DND-41 (cell line): ENCODE measurements around the gene NCAPG.
"Not testable (repeated sequence)": the region's sequence is repeated elsewhere in the genome, so short reads cannot be mapped to it uniquely, and the experiment has no call there.

Experiments used
- ATAC-seq: fragments of 200-7000 bp; cut with Tn5 transposase; 3 replicates; pipeline ENCODE4 v1.9.1; 2021; ENCODE audit warnings: low read depth; ENCODE audit not compliant: insufficient read depth
- DNase-seq: peaks from one replicate; pipeline ENCODE4 v3.0.0-alpha.2; 2020
- H2AFZ ChIP-seq: 2 replicates; pipeline ENCODE4 v1.6.0; 2012; ENCODE audit warnings: low read depth, low read length
- H3K27ac ChIP-seq: 2 replicates; pipeline ENCODE4 v1.5.1; 2012; ENCODE audit warnings: low read length, inconsistent platforms
- H3K27me3 ChIP-seq: fragments of 200-600 bp; sonication (generic); 2 replicates; pipeline ENCODE4 v1.6.0; 2012; ENCODE audit warnings: low read length, mild to moderate bottlenecking, inconsistent platforms; ENCODE audit not compliant: insufficient read depth, poor library complexity
- H3K36me3 ChIP-seq: 2 replicates; pipeline ENCODE4 v1.5.1; 2012; ENCODE audit warnings: low read length, inconsistent platforms; ENCODE audit not compliant: insufficient read depth
- H3K4me1 ChIP-seq: 2 replicates; pipeline ENCODE4 v1.5.1; 2012; ENCODE audit warnings: mild to moderate bottlenecking, low read length; ENCODE audit not compliant: insufficient read depth
- H3K4me2 ChIP-seq: 2 replicates; pipeline ENCODE4 v1.6.0; 2012; ENCODE audit warnings: mild to moderate bottlenecking, moderate library complexity, low read length, inconsistent platforms; ENCODE audit not compliant: insufficient read depth
- H3K4me3 ChIP-seq, 2 experiments: fragments of 200-600 bp in 1 of 2; shearing (Covaris generic) in 1 of 2; 2 replicates each; pipeline ENCODE4 v1.5.1; 2012 to 2016; ENCODE audit warnings: inconsistent platforms in 2 of 2, low read length in 2 of 2, mild to moderate bottlenecking in 2 of 2, low read depth in 1 of 2, moderate library complexity in 1 of 2
- H3K79me2 ChIP-seq: 2 replicates; pipeline ENCODE4 v1.6.0; 2012; ENCODE audit warnings: low read length, inconsistent platforms; ENCODE audit not compliant: insufficient read depth
- H3K9ac ChIP-seq: 2 replicates; pipeline ENCODE4 v1.6.0; 2012; ENCODE audit warnings: low read depth, mild to moderate bottlenecking, inconsistent platforms, low read length, moderate library complexity
- H3K9me3 ChIP-seq: 2 replicates; pipeline ENCODE4 v1.5.1; 2012; ENCODE audit warnings: low read length, moderate library complexity, mild to moderate bottlenecking, inconsistent platforms; ENCODE audit not compliant: insufficient read depth, severe bottlenecking
- H4K20me1 ChIP-seq: 2 replicates; pipeline ENCODE4 v1.6.0; 2012; ENCODE audit warnings: low read length; ENCODE audit not compliant: insufficient read depth
- CTCF ChIP-seq: IDR thresholded peaks from 2 replicates; pipeline ENCODE4 v1.5.1; 2012; ENCODE audit warnings: borderline replicate concordance, low read length, moderate library complexity, mild to moderate bottlenecking; ENCODE audit not compliant: poor library complexity, severe bottlenecking; ENCODE audit errors: extremely low read depth
- EZH2 ChIP-seq: IDR thresholded peaks from 3 replicates; pipeline ENCODE4 v1.6.1; 2012; ENCODE audit warnings: borderline replicate concordance, low read depth, mild to moderate bottlenecking, moderate library complexity, low read length, inconsistent platforms; ENCODE audit not compliant: severe bottlenecking

The NCAPG gene

GRCh38 chr4:17854036-17854435 lies 43.3 kb downstream of the NCAPG start:
- Histone ChIP-seq H3K36me3 (no peaks in the 10 kb centered on the region), H3K79me2 (no peaks in the 10 kb centered on the region), H4K20me1 (no peaks in the 10 kb centered on the region), H3K4me1 (no peaks in the 10 kb centered on the region), H3K9me3 (no peaks in the 10 kb centered on the region), H3K27me3 (no peaks in the 10 kb centered on the region), H3K27ac (no peak overlapping the region), H3K4me3 (no peak overlapping the region), H2AFZ (no peak overlapping the region), H3K9ac (no peak overlapping the region), H3K4me2 (no peak overlapping the region)
- TF ChIP-seq CTCF (no peak), EZH2 (no peak)
- DNase-seq (no peak), ATAC-seq (no peak)

DNA sequence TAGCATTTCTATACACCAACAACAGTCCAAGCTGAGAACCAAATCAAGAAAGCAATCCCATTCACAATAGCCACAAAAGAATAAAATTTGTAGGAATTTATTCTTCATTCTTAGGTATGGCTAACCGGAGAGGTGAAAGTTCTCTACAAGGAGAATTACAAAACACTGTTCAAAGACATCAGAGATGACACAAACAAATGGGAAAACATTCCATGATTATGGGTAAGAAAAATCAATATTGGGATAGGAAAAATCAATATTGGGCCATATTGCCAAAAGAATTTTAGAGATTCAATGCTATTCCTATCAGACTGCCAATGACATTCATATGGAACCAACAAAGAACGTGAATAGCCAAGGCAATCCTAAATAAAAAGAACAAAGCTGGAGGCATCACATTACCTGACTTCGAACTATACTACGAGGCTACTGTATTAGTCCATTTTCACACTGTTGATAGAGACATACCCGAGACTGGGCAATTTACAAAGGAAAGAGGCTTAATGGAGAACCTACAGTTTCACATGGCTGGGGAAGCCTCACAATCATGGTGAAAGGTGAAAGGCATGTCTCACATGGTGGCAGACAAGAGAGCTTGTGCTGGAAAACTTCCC lies 49.1 kb downstream of the NCAPG start:
- no peak overlapping the region for H3K4me2 ChIP-seq
- H3K9me3 ChIP-seq: peaks cover 2% of the 10 kb centered on the region
- H3K27ac ChIP-seq: no peak overlapping the region
- DNase-seq (no peak), ATAC-seq (no peak)
- H3K27me3 ChIP-seq: no peaks in the 10 kb centered on the region
- no peaks in the 10 kb centered on the region for H3K79me2 ChIP-seq
- TF ChIP-seq EZH2 (no peak), CTCF (no peak)
- H2AFZ ChIP-seq: no peak overlapping the region
- H4K20me1 ChIP-seq: no peaks in the 10 kb centered on the region
- H3K9ac ChIP-seq: no peak overlapping the region
- peaks cover 7% of the 10 kb centered on the region; the same call in 1 of the 2 replicates for H3K36me3 ChIP-seq
- H3K4me1 ChIP-seq: no peaks in the 10 kb centered on the region
- H3K4me3 ChIP-seq: no peak overlapping the region

- not testable (repeated sequence) for H3K4me1 ChIP-seq
Observed at GRCh38 chr4:17861906-17862305, 51.1 kb downstream of the NCAPG start.

GRCh38 chr4:17865866-17866363 lies 55.1 kb downstream of the NCAPG start:
- Histone ChIP-seq H3K4me1 (no peaks in the 10 kb centered on the region), H2AFZ (no peak overlapping the region), H3K9me3 (peaks cover 2% of the 10 kb centered on the region), H4K20me1 (no peaks in the 10 kb centered on the region), H3K36me3 (peaks cover 7% of the 10 kb centered on the region; the same call in 1 of the 2 replicates), H3K27ac (no peak overlapping the region), H3K79me2 (no peaks in the 10 kb centered on the region), H3K9ac (no peak overlapping the region), H3K27me3 (no peaks in the 10 kb centered on the region), H3K4me2 (no peak overlapping the region), H3K4me3 (no peak overlapping the region)
- DNase-seq (no peak), ATAC-seq (no peak)
- no peak for TF ChIP-seq EZH2
- TF ChIP-seq CTCF: no peak

More at GRCh38 chr4:17861906-17862305, 51.1 kb downstream of the NCAPG start:
- H3K36me3 ChIP-seq, H3K9ac ChIP-seq, H3K4me2 ChIP-seq, H4K20me1 ChIP-seq, H3K27ac ChIP-seq, H3K4me3 ChIP-seq, H3K9me3 ChIP-seq, H2AFZ ChIP-seq, H3K79me2 ChIP-seq, H3K27me3 ChIP-seq, ATAC-seq, DNase-seq: not testable (repeated sequence)
